Omental fat pad (tissue), 4 donors: Measurements from ENCODE around the gene TNNC1. TPM values are rescaled to one million over a fixed set of nuclear protein-coding genes. Genes with fewer than 3 reads are reported as not detected.

ENCODE experiments used
- ATAC-seq: fragments of 150-250 bp; one replicate; pipeline ENCODE4 v1.9.1; 2016; ENCODE audit warnings: mild to moderate bottlenecking, moderate library complexity; ENCODE audit not compliant: low FRiP score
- DNase-seq: peaks from one replicate; pipeline ENCODE4 v3.0.0-alpha.2; 2019; ENCODE audit warnings: low spot score
- CTCF ChIP-seq, 3 donors: fragments of 450-650 bp; IDR thresholded peaks; one replicate each; pipeline ENCODE4 v1.5.1; 2016 to 2017; ENCODE audit warnings: antibody characterized with exemption in 3 of 3, mild to moderate bottlenecking in 3 of 3, moderate library complexity in 2 of 3
- total RNA-seq, 4 donors: library from RNA; depleted of rRNA; stranded (reverse); fragments of >200 nt; gene quantifications; one replicate each; pipeline ENCODE4 v1.1.0, GENCODE V29; 2016

The TNNC1 gene
- total RNA-seq, 4 donors from 2014 or later, result 2.4 to 2.5 TPM; not detected in 2

- DNase-seq, result peak; percentile 60
- peak in 2 of 3 donors; percentile 31 to 51 for TF ChIP-seq CTCF (IDR thresholded peaks at IDR 0.05)
- peak; percentile 70 for ATAC-seq
Observed at GRCh38 chr3:52428151-52429005, 25.5 kb downstream of the TNNC1 start.

GRCh38 chr3:52423173-52423572 is 30.7 kb downstream of the TNNC1 start:
- TF ChIP-seq CTCF (IDR thresholded peaks at IDR 0.05), result no peak
- DNase-seq, result peak; percentile 7
- ATAC-seq, result no peak

GRCh38 chr3:52422669-52423068 is 31.2 kb downstream of the TNNC1 start:
- DNase-seq, result peak; percentile 6
- no peak for ATAC-seq
- no peak for TF ChIP-seq CTCF (IDR thresholded peaks at IDR 0.05)

- no peak for TF ChIP-seq CTCF (IDR thresholded peaks at IDR 0.05)
- DNase-seq (no peak), ATAC-seq (no peak)
Observed at GRCh38 chr3:52420388-52420787, 33.5 kb downstream of the TNNC1 start.

- DNase-seq, result no peak
- no peak for TF ChIP-seq CTCF (IDR thresholded peaks at IDR 0.05)
- ATAC-seq, result no peak
Observed at GRCh38 chr3:52415800-52416199, 38.0 kb downstream of the TNNC1 start.

GRCh38 chr3:52408466-52408865 is 45.4 kb downstream of the TNNC1 start:
- DNase-seq, result no peak
- no peak for TF ChIP-seq CTCF (IDR thresholded peaks at IDR 0.05)
- no peak for ATAC-seq

GRCh38 chr3:52407779-52408178 is 46.1 kb downstream of the TNNC1 start:
- no peak for DNase-seq
- TF ChIP-seq CTCF (IDR thresholded peaks at IDR 0.05), result no peak
- ATAC-seq, result no peak
